Measurements from ENCODE around the gene FHIT. TPM values are rescaled to one million over a fixed set of nuclear protein-coding genes. Genes with fewer than 3 reads are reported as not detected.

FHIT gene
- total RNA-seq, 4 donors from 2014 or later: 4.6 to 6.1 (median 5.7) TPM

GRCh38 chr3:59866076-59866475 is 1385.2 kb downstream of the FHIT start:
- H3K36me3 ChIP-seq: no peaks in the 10 kb centered on the region
- no peak overlapping the region for H3K4me3 ChIP-seq
- H3K27me3 ChIP-seq: no peaks in the 10 kb centered on the region
- no peak overlapping the region for H3K27ac ChIP-seq (replicated peaks in 1 of 4)
- DNase-seq (ENCODE audit: extremely low spot score): no peak
- intact Hi-C loops (cut with DNase I): no loop called here
- TF ChIP-seq POLR2A (IDR thresholded peaks at IDR 0.05; ENCODE audit: low read depth) (no peak), CTCF (IDR thresholded peaks at IDR 0.05) (no peak), EP300 (IDR thresholded peaks at IDR 0.05) (no peak), POLR2AphosphoS5 (IDR thresholded peaks at IDR 0.05) (no peak)
- H3K4me1 ChIP-seq: no peaks in the 10 kb centered on the region
- 58% methylated on average over 5 of the region's 5 CpGs for WGBS
- H3K9me3 ChIP-seq: no peaks in the 10 kb centered on the region

DNA sequence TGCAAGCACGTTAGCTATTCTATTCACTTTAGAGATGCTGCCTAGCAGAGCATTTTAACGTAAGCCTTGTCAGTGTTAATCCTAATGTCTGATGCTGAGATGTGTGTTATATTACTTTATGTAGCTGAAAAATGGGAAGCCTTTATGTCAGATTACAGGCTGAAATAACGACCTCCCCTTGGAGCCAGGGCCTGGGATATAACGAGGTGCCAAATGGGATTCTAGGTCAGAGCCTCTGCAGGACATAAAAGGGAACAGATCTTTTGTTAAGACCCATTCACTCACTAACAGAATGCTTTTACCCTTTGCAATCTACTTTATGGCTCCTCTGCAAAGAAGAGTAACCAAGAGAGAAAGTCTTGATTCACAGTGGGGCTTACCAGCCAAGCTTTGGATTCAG is 1385.9 kb downstream of the FHIT start:
- no peaks in the 10 kb centered on the region for H3K9me3 ChIP-seq
- intact Hi-C loops (cut with DNase I): no loop called here
- H3K4me3 ChIP-seq: no peak overlapping the region
- H3K4me1 ChIP-seq: no peaks in the 10 kb centered on the region
- TF ChIP-seq CTCF (IDR thresholded peaks at IDR 0.05): no peak
- no peak for TF ChIP-seq POLR2A (IDR thresholded peaks at IDR 0.05; ENCODE audit: low read depth)
- no peak for TF ChIP-seq EP300 (IDR thresholded peaks at IDR 0.05)
- TF ChIP-seq POLR2AphosphoS5 (IDR thresholded peaks at IDR 0.05): no peak
- DNase-seq (ENCODE audit: extremely low spot score): no peak
- H3K36me3 ChIP-seq: no peaks in the 10 kb centered on the region
- WGBS: 52% methylated on average over 4 of the region's 4 CpGs
- no peak overlapping the region for H3K27ac ChIP-seq (replicated peaks in 1 of 4)
- H3K27me3 ChIP-seq: no peaks in the 10 kb centered on the region

DNA sequence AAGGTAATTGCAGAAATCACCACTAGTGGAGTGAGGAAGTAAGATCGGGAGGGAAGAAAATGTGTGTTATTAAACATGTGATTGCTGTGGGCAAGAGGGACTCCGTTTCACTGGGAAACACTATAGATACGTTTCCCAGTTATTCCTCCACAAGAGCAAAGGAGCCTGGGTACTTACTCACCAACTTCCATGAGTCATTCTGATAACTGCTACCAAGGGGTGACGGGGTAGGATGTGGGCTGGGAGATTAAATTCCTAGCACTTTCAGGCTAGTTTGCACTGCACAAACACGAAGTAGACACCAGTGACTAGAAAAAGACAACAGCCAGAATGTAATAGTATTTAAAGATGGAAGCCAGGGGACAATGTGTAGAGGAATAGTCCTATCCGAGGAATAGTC is 1388.6 kb downstream of the FHIT start:
- Histone ChIP-seq H3K27me3 (no peaks in the 10 kb centered on the region), H3K27ac (replicated peaks in 1 of 4) (no peak overlapping the region), H3K9me3 (no peaks in the 10 kb centered on the region), H3K4me1 (peaks cover 0 to 3% (median 0%) of the 10 kb centered on the region in 4 donors), H3K36me3 (no peaks in the 10 kb centered on the region), H3K4me3 (no peak overlapping the region)
- no peak for TF ChIP-seq CTCF (IDR thresholded peaks at IDR 0.05)
- no peak for TF ChIP-seq POLR2A (IDR thresholded peaks at IDR 0.05; ENCODE audit: low read depth)
- TF ChIP-seq EP300 (IDR thresholded peaks at IDR 0.05): no peak
- TF ChIP-seq POLR2AphosphoS5 (IDR thresholded peaks at IDR 0.05): no peak
- 86% methylated on average over 6 of the region's 6 CpGs for WGBS
- intact Hi-C loops (cut with DNase I): no loop called here
- DNase-seq (ENCODE audit: extremely low spot score): no peak

- Histone ChIP-seq H3K36me3 (no peaks in the 10 kb centered on the region), H3K27me3 (no peaks in the 10 kb centered on the region), H3K4me3 (no peak overlapping the region), H3K4me1 (peaks cover 0 to 8% (median 0%) of the 10 kb centered on the region in 4 donors), H3K9me3 (no peaks in the 10 kb centered on the region), H3K27ac (replicated peaks in 1 of 4) (no peak overlapping the region)
- intact Hi-C loops (cut with DNase I): loop anchor here (2.0 to 5.0 kb wide), 2 partner anchors 283 to 645 kb away; no protein-coding TSS in a partner anchor
- 31% methylated on average over 7 of the region's 7 CpGs for WGBS
- no peak for DNase-seq (ENCODE audit: extremely low spot score)
- peak; percentile 89 to 95 (median 91) for TF ChIP-seq CTCF (IDR thresholded peaks at IDR 0.05)
- TF ChIP-seq POLR2AphosphoS5 (IDR thresholded peaks at IDR 0.05): no peak
Observed at GRCh38 chr3:59857589-59858346, 1393.5 kb downstream of the FHIT start.

Data from esophagus muscularis mucosa (tissue), 4 donors.